Stimulated activated CD4-positive, alpha-beta T cell treated with anti-CD3 and anti-CD28 coated beads, Interleukin-4, amount 100 ng/mL, for 4 hours (primary cell): Measurements from ENCODE around the gene PTGER1.
A peak's percentile ranks its signal among the peaks of the same experiment; 100 is the strongest.

Source experiments
- DNase-seq, 2 experiments: peaks; one replicate each; pipeline ENCODE4 v3.0.0-alpha.2; 2020

The PTGER1 gene

DNA sequence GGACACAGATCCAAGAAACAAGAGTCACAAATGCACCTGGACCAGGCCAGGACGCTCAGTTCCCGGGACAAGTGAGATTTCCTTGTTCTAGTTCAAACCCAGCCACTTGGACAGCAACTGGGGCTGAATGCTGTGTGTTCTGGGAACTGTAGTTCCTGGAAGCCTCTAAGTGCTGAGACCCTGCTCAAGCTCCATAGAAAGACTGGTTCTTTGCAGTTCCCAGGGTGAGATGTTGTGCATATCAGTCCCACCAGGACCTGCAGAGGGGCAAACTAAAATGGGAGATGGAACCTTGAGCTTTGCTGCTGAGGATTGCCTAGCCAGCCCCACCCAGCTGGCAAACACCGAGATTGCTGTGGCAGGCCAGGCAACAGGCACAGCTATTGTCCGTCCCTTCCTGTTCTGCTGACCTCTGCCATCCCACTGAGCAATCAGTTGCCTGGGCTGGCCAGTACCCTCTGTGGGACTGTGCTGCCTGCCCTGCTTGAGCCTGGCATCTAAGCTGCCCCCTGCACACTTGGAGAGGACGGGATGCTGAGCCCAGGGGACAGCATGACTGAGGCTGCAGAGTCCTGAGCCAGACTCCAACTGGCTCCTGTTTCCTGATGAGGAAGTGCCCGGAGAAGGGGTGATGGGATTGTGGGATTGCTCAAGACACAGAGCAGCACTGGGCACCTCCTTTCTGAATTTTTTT lies 22.2 kb upstream of the PTGER1 start:
- no peak for DNase-seq

DNA sequence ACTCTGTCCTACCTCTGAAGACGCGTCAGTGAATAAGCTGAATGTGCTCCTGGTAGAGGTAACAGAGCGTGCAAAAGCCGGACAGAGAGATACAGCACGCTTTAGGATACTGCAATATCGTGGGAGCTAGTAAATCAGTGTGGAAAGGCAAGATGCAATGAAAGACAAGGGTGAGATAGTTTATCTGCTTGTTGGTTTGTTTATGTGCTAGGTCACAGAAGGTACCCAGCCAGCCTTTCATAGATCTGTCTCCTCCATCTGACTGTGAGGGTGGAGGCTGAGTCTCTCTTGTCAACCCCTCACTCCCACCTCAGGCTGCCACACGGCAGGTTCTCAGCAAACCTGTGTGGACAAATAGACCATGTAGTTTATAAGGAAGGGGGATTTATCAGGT lies 21.7 kb upstream of the PTGER1 start:
- no peak for DNase-seq

GRCh38 chr19:14496029-14496833 lies 21.1 kb upstream of the PTGER1 start, which contains the start of gene GIPC1:
Gene GIPC1 (minus strand): TSS chr19:14496127. CDS start chr19:14482976, 13,151 bp downstream.
- peak; percentile 79 to 84 for DNase-seq

GRCh38 chr19:14495672-14496028 lies 20.5 kb upstream of the PTGER1 start:
- no peak for DNase-seq

DNA sequence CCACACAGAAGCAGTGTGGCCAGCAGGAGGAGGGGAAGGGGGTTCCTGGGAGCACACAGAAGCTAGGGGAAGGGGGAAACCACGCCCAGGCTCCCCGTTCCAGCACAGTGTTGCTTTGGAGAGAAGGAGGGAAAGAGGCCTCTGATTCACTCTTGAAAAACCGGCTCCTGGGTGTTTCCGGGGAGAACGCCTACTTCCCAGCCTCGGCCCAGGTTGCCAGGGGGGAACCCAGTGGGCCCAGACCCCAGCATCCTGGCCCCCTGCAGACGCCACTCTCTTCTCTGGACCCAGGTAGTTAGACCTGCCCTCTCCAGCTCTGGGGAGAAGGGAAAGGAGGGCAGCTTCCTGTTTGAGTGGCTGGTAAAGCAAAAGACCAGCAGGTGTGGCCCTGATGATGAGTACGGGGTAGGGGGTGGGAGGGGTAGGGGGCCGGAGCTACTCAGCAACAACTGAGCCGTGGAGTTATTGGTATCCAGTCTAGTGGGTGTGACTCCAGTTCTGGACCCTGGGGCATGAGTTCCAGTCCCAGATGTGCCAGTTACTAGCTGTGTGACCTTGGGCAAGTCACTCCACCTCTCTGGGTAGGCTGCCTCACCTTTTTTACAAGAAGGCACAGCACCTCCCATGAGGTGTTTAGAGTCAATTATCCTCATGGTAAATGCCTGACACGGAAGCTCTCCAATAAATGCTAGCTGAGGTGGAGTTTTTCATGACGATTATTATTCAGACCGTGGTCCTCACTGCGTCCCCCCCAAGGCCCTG lies 19.9 kb upstream of the PTGER1 start:
- no peak for DNase-seq

- DNase-seq, result no peak
Measured at GRCh38 chr19:14494411-14494810, 19.3 kb upstream of the PTGER1 start.

DNA sequence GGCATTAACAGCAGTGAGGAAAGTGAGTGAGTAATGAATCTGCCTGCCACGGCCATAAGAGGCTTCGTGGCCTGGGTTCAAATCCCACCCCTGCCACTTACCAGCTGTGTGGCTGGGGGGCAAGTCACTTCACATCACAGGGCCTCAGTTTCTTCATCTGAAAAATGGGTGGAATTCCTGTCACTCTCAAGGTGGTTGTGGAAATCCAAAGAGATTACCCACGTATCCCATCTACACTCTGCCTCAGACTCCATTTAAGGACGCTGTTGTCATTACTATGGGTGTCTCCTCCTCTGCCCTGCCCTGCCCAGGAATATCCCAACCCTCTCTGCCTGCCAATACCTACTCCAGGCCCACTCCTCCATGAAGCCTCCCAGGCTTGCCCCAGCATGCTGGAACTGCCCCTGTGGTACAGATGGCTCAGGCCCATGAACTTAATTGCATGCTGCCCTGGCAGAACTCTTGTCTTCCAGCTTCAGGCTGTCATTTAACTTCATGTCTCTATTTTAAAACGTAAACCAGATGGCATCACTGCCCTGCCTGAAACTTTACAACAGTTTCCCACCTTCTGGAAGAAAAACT lies 17.7 kb upstream of the PTGER1 start:
- no peak for DNase-seq

GRCh38 chr19:14487370-14488125 lies 12.4 kb upstream of the PTGER1 start:
- DNase-seq, result no peak

DNA sequence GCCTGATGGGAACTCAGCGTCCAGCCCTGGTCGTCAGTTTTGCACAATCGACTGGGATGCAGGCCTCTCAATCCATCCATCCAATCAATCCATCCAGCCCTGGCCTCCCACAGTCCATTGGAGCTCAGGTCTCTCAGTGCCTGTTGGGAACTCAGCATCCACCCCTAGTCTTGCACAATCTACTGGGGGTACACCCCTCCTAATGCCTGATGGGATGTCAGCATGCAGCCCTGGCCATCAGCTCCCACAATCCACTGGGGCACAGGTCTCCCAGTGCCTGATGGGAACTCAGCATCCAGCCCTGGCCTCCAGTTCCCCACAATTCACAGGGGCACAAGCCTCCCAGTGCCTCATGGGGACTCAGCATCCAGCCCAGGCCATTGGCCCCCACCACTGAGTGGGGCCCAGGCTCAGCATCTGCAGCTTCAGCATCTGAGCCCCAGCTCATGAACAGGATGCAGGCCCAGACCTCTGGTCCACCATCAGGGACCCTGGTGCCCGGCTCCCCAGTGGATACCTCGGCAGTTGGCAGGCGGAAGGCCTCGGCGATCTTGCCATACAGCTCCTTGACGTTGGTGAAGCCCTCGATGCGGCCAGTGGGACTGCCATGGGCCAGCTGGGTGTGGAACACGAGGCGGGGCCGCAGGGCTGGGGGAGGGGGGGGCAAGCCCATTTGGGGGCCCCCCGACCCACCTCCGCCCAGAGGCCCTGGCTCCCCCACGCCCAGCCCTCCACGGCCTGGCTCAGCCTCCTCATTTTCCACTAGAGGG lies 7.2 kb upstream of the PTGER1 start:
- no peak for DNase-seq

DNA sequence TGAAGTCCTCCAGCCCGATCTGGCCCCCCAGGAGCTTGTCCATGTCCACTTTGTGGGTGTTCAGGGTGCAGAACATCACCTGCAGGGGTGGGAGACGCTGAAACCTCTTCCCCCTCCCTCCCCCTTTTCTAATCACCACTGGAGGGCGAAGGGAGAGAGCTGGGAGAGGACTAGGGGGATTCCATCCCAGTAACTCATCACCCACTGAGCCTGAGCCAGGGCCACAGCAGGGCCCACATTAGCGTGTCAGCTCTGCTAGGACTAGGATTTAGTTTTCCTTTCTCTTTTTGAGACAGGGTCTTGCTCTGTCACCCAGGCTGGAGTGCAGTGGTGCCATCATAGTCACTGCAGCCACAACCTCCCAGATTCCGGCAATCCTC lies 5.5 kb upstream of the PTGER1 start:
- no peak for DNase-seq

DNA sequence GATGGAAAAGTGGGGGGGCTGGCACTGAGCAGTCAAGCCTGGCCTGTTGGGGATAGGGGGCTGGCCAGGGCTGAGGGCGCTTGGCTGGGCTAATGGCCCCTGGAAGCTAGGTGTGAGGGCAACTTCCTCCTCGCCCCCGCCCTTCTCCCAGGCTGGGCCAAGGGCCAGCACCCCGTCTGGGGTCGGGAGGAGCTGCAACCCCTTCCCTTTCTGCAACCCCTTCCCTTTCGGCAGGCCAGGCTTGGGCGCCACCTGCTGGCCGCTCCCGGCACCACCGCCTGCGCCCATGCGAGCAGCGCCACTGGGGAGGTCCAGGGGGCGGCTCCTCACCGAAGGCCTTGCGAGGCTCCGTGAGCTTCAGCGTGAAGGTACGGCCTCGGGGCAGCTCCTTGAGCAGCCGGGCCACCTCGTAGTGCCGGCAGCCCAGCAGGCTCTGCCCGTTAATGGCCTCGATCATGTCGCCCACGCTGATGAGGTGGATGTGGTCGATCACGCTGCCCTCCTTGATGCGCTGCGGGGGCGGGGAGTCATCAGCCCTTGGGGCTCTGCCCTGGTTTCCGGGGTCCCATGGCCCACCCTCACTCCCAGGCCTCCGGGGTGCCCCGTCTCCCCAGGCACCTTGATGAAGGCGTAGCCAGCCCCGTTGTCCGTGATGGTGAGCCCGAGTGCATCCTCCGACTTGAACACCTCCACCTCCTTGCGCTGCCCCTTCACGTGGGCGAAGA lies 5.0 kb upstream of the PTGER1 start:
- peak; percentile 52 to 69 for DNase-seq

GRCh38 chr19:14479309-14479974 lies 4.3 kb upstream of the PTGER1 start:
- DNase-seq, result no peak

- DNase-seq, result no peak
Measured at GRCh38 chr19:14478113-14478545, 3.0 kb upstream of the PTGER1 start.

- DNase-seq, result no peak
Measured at GRCh38 chr19:14477418-14478112, 2.4 kb upstream of the PTGER1 start.

DNA sequence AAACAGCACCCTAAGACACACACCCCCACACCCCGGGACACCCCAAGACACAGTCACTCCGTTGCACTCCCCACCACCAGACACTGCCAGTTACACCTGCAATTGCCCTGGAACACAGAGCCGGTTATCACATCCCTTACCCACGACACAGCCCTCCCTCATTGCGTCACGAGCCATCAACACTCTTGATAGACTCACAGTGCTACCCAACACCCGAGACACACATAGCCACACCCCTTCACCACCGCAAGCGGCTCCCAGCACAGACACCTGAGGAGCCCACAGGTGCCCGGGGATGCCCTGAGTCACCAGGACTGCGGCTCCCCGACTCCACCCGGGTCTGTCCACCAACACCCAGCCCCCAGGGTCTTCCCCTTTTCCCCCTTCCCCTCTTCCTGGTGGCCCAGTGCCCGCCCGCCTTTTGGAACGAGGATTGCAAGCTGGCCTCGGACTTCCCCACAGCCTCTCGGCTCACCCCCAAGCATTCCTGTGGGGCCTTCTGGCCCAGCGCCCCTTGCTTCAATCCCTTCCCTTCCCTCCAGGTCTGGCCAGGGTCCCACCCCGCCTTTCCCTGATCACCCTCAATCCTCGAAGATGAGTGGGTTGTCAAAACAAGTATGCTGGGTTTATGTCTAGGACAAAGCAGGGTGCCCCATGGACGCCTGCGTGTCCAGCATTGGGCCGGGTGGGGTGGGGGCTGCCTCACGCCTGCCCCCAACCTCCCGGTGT lies 1.7 kb upstream of the PTGER1 start:
- no peak for DNase-seq

DNA sequence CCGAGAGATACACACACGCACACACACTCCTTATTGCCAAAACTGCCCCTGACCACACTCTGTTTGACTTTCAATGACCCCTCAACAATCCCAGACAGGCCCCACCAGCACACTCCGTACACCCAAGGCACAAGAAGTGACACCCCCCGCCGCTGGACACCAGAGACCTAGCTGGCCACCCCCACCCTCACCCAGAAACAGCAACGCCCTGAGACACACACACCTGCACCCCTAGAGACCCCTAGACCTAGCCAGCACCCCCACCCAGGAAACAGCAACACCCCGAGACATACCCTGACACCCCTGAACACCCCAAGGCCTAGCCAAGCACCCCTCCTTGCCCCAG lies 1.1 kb upstream of the PTGER1 start:
- no peak for DNase-seq

- DNase-seq, result no peak
Measured at GRCh38 chr19:14474827-14475226, 327 bp downstream of the PTGER1 start.

DNA sequence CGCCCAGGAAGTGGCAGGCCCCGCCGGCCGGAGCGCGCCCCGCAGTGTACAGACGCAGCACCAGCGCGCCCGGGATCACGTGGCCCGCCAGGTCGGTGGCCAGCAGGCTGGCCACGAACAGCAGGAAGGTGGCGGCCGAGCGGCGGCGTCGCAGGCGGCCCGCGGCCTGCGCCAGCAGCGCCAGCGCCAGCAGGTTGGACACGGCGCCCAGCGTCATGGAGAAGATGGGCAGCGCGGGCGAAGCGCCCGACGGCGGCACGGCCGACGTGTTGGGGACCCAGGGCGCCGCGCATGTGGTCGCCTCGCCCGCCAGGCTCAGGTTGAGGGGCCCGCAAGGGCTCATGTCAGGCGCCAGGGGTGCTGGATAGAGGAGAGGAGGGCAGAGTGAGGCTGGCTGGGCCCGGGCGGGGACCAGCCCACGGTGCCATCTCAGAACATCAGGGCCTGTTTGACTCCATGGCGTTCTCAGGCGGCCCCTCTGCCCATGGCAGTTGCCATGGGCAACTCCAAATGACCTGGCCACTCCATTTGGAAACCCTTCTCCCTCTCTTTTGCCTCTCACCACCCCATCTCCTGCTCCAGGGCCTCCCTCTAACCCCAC lies 1.1 kb downstream of the PTGER1 start:
- no peak for DNase-seq
